H9 (cell line): ENCODE measurements around the gene KIF5A. TPM values are rescaled to one million over a fixed set of nuclear protein-coding genes. Genes with fewer than 3 reads are reported as not detected.

Source experiments
- DNase-seq: peaks from one replicate; pipeline ENCODE4 v3.0.0-alpha.2; 2017
- H2AFZ ChIP-seq: one replicate; pipeline ENCODE4 v1.6.1; 2013; ENCODE audit warnings: mild to moderate bottlenecking, low read length, control low read depth, moderate library complexity
- H2AK5ac ChIP-seq: 2 replicates; pipeline ENCODE4 v1.6.1; 2013; ENCODE audit warnings: low read length, control low read depth, mixed read lengths; ENCODE audit not compliant: insufficient read length
- H2BK120ac ChIP-seq: one replicate; pipeline ENCODE4 v1.6.1; 2013; ENCODE audit warnings: low read depth, mild to moderate bottlenecking, low read length, control low read depth, inconsistent platforms; ENCODE audit not compliant: poor library complexity, severe bottlenecking
- H2BK12ac ChIP-seq: 2 replicates; pipeline ENCODE4 v1.6.1; 2013; ENCODE audit warnings: low read length, control low read depth, mixed read lengths, low read depth; ENCODE audit not compliant: insufficient read length
- H2BK15ac ChIP-seq: 2 replicates; pipeline ENCODE4 v1.6.1; 2013; ENCODE audit warnings: low read depth, low read length, control low read depth
- H2BK20ac ChIP-seq: one replicate; pipeline ENCODE4 v1.6.1; 2013; ENCODE audit warnings: low read depth, mild to moderate bottlenecking, low read length, control low read depth, inconsistent platforms; ENCODE audit not compliant: poor library complexity, severe bottlenecking
- H2BK5ac ChIP-seq: 2 replicates; pipeline ENCODE4 v1.6.1; 2013; ENCODE audit warnings: low read length, control low read depth, mixed read lengths; ENCODE audit not compliant: insufficient read length
- H3K14ac ChIP-seq: 2 replicates; pipeline ENCODE4 v1.6.1; 2013; ENCODE audit warnings: low read length, control low read depth; ENCODE audit not compliant: insufficient read depth
- H3K18ac ChIP-seq: 2 replicates; pipeline ENCODE4 v1.6.1; 2013; ENCODE audit warnings: low read depth, mild to moderate bottlenecking, mixed read lengths, low read length, control low read depth; ENCODE audit not compliant: insufficient read length
- H3K23ac ChIP-seq: 2 replicates; pipeline ENCODE4 v1.6.1; 2013; ENCODE audit warnings: low read length, control low read depth, mixed read lengths, low read depth; ENCODE audit not compliant: insufficient read length
- H3K23me2 ChIP-seq: 2 replicates; pipeline ENCODE4 v1.6.1; 2013; ENCODE audit warnings: low read depth, mild to moderate bottlenecking, mixed read lengths, low read length, control low read depth; ENCODE audit not compliant: insufficient read length, poor library complexity, severe bottlenecking
- H3K27ac ChIP-seq: 2 replicates; pipeline ENCODE4 v1.5.1; 2013; ENCODE audit warnings: low read length, control low read depth, mixed read lengths, low read depth; ENCODE audit not compliant: insufficient read length
- H3K27me3 ChIP-seq: 2 replicates; pipeline ENCODE4 v1.6.1; 2013; ENCODE audit warnings: low read length, control low read depth, inconsistent platforms; ENCODE audit not compliant: insufficient read depth
- H3K4ac ChIP-seq: 2 replicates; pipeline ENCODE4 v1.6.1; 2013; ENCODE audit warnings: low read depth, mild to moderate bottlenecking, control low read depth, inconsistent platforms, low read length, moderate library complexity
- H3K4me1 ChIP-seq: 2 replicates; pipeline ENCODE4 v1.6.1; 2013; ENCODE audit warnings: low read length, control low read depth, inconsistent platforms; ENCODE audit not compliant: insufficient read depth
- H3K4me2 ChIP-seq: 2 replicates; pipeline ENCODE4 v1.6.1; 2013; ENCODE audit warnings: low read length, control low read depth, mixed read lengths; ENCODE audit not compliant: insufficient read length, insufficient read depth
- H3K56ac ChIP-seq: 2 replicates; pipeline ENCODE4 v1.6.1; 2013; ENCODE audit warnings: low read depth, mild to moderate bottlenecking, mixed read lengths, low read length, control low read depth; ENCODE audit not compliant: insufficient read length
- H3K79me1 ChIP-seq: 2 replicates; pipeline ENCODE4 v1.6.1; 2013; ENCODE audit warnings: low read depth, mild to moderate bottlenecking, moderate library complexity, low read length, control low read depth, inconsistent platforms; ENCODE audit not compliant: insufficient read depth, poor library complexity, severe bottlenecking
- H3K79me2 ChIP-seq: 2 replicates; pipeline ENCODE4 v1.6.1; 2013; ENCODE audit warnings: low read length, control low read depth, inconsistent platforms; ENCODE audit not compliant: insufficient read depth
- H3K9ac ChIP-seq: 2 replicates; pipeline ENCODE4 v1.6.1; 2013; ENCODE audit warnings: low read length, control low read depth, mixed read lengths; ENCODE audit not compliant: insufficient read length; ENCODE audit errors: extremely low read depth
- H3K9me3 ChIP-seq: one replicate; pipeline ENCODE4 v1.6.1; 2013; ENCODE audit warnings: low read depth, low read length, inconsistent platforms; ENCODE audit not compliant: control insufficient read depth
- H3T11ph ChIP-seq: one replicate; pipeline ENCODE4 v1.6.1; 2013; ENCODE audit warnings: mild to moderate bottlenecking, low read length, control low read depth, inconsistent platforms
- H4K20me1 ChIP-seq: one replicate; pipeline ENCODE4 v1.6.1; 2013; ENCODE audit not compliant: control insufficient read depth, insufficient read length, insufficient read depth
- H4K5ac ChIP-seq: 2 replicates; pipeline ENCODE4 v1.6.1; 2013; ENCODE audit warnings: low read depth, mild to moderate bottlenecking, mixed read lengths, low read length, control low read depth; ENCODE audit not compliant: insufficient read length
- H4K8ac ChIP-seq: replicated peaks from 2 replicates; pipeline ENCODE4 v1.6.1; 2013; ENCODE audit warnings: low read length, control low read depth, mixed read lengths, low read depth; ENCODE audit not compliant: insufficient read length
- H4K91ac ChIP-seq: 2 replicates; pipeline ENCODE4 v1.6.1; 2013; ENCODE audit warnings: low read depth, mild to moderate bottlenecking, moderate library complexity, mixed read lengths, low read length, control low read depth; ENCODE audit not compliant: insufficient read length
- H3K27ac Mint-ChIP-seq, 3 experiments: 2 replicates in 2 of 3; 3 replicates in 1 of 3; pipeline ENCODE4 v1.8.0; 2020 to 2021; ENCODE audit warnings: mixed read lengths in 3 of 3, mild to moderate bottlenecking in 1 of 3, moderate library complexity in 1 of 3
- H3K27me3 Mint-ChIP-seq: 2 replicates; pipeline ENCODE4 v1.8.0; 2021; ENCODE audit warnings: low read depth, mild to moderate bottlenecking, moderate library complexity, mixed read lengths
- H3K36me3 Mint-ChIP-seq, 3 experiments: 2 replicates in 2 of 3; 3 replicates in 1 of 3; pipeline ENCODE4 v1.8.0; 2020 to 2021; ENCODE audit warnings: low read depth in 3 of 3, mixed read lengths in 3 of 3; ENCODE audit not compliant: insufficient read depth in 1 of 3
- H3K4me1 Mint-ChIP-seq, 2 experiments: 2 replicates each; pipeline ENCODE4 v1.8.0; 2020; ENCODE audit warnings: mixed read lengths in 2 of 2
- H3K4me3 Mint-ChIP-seq, 2 experiments: 2 replicates in 1 of 2; 3 replicates in 1 of 2; pipeline ENCODE4 v1.8.0; 2020 to 2021; ENCODE audit warnings: mild to moderate bottlenecking in 2 of 2, mixed read lengths in 2 of 2, moderate library complexity in 1 of 2
- H3K9me3 Mint-ChIP-seq, 2 experiments: 2 replicates in 1 of 2; 3 replicates in 1 of 2; pipeline ENCODE4 v1.8.0; 2020; ENCODE audit warnings: mild to moderate bottlenecking in 2 of 2, mixed read lengths in 2 of 2, moderate library complexity in 1 of 2
- total RNA-seq: library from RNA; stranded (reverse); gene quantifications from 2 replicates; pipeline ENCODE4 v1.2.1, GENCODE V29; 2021
- TF ChIP-seq, protein P1 (sequence below): fragments of 200-600 bp; sonication (generic); conservative IDR thresholded peaks from 3 replicates; pipeline ENCODE4 v1.8.0; 2021; ENCODE audit warnings: antibody characterized with exemption, mild to moderate bottlenecking

KIF5A gene
- total RNA-seq, 1 experiment from 2014 or later = 18.5 TPM

GRCh38 chr12:57584690-57585089, 34.8 kb downstream of the KIF5A start:
- H3K23me2 ChIP-seq = no peaks in the 10 kb centered on the region
- H3K27ac ChIP-seq = no peak overlapping the region
- Mint-ChIP-seq H3K27ac (peak overlapping the region in 1 of 3 experiments; percentile 49; a peak in 1 of 7 replicates), H3K27me3 (no peaks in the 10 kb centered on the region), H3K4me1 (peaks cover 0 to 2% of the 10 kb centered on the region in 2 experiments; a peak in 1 of 4 replicates), H3K4me3 (no peak overlapping the region), H3K36me3 (peaks cover 12 to 38% (median 28%) of the 10 kb centered on the region in 3 experiments), H3K9me3 (no peaks in the 10 kb centered on the region)
- H4K91ac ChIP-seq = no peak overlapping the region
- no peak overlapping the region for H3K9ac ChIP-seq
- H3K4me1 ChIP-seq = no peaks in the 10 kb centered on the region
- DNase-seq = no peak
- H3K9me3 ChIP-seq = no peaks in the 10 kb centered on the region
- no peak overlapping the region for H2BK12ac ChIP-seq
- no peak overlapping the region for H2AK5ac ChIP-seq
- no peak overlapping the region for H3K56ac ChIP-seq
- no peak overlapping the region for H3K18ac ChIP-seq
- no peak overlapping the region for H3T11ph ChIP-seq
- H2BK120ac ChIP-seq = no peak overlapping the region
- no peak overlapping the region for H2BK20ac ChIP-seq
- no peak overlapping the region for H3K23ac ChIP-seq
- H2BK5ac ChIP-seq = no peak overlapping the region
- no peaks in the 10 kb centered on the region for H4K20me1 ChIP-seq
- no peaks in the 10 kb centered on the region for H3K79me1 ChIP-seq
- no peak overlapping the region for H2AFZ ChIP-seq
- H3K14ac ChIP-seq = no peak overlapping the region
- no peaks in the 10 kb centered on the region for H3K27me3 ChIP-seq
- H3K79me2 ChIP-seq = no peaks in the 10 kb centered on the region
- no peak overlapping the region for H4K8ac ChIP-seq
- no peak overlapping the region for H3K4me2 ChIP-seq
- TF ChIP-seq, protein P1, sequence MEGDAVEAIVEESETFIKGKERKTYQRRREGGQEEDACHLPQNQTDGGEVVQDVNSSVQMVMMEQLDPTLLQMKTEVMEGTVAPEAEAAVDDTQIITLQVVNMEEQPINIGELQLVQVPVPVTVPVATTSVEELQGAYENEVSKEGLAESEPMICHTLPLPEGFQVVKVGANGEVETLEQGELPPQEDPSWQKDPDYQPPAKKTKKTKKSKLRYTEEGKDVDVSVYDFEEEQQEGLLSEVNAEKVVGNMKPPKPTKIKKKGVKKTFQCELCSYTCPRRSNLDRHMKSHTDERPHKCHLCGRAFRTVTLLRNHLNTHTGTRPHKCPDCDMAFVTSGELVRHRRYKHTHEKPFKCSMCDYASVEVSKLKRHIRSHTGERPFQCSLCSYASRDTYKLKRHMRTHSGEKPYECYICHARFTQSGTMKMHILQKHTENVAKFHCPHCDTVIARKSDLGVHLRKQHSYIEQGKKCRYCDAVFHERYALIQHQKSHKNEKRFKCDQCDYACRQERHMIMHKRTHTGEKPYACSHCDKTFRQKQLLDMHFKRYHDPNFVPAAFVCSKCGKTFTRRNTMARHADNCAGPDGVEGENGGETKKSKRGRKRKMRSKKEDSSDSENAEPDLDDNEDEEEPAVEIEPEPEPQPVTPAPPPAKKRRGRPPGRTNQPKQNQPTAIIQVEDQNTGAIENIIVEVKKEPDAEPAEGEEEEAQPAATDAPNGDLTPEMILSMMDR = no peak
- H4K5ac ChIP-seq = no peak overlapping the region
- no peak overlapping the region for H3K4ac ChIP-seq
- H2BK15ac ChIP-seq = no peak overlapping the region
